COLO829 (cell line): Measurements from ENCODE around the gene SMOC1.

Experiments
- DNase-seq: peaks from one replicate; pipeline ENCODE4 v3.0.0; 2012; ENCODE audit warnings: low spot score

SMOC1 gene

GRCh38 chr14:69982886-69983285 is 103.7 kb downstream of the SMOC1 start:
- DNase-seq: no peak

- DNase-seq: no peak
Observed at GRCh38 chr14:69983317-69983716, 104.1 kb downstream of the SMOC1 start.

- DNase-seq: no peak
Observed at GRCh38 chr14:69985463-69985862, 106.2 kb downstream of the SMOC1 start.

- no peak for DNase-seq
Observed at GRCh38 chr14:69986336-69986735, 107.1 kb downstream of the SMOC1 start.

- DNase-seq: no peak
Observed at GRCh38 chr14:69987406-69988121, 108.3 kb downstream of the SMOC1 start.

- DNase-seq: no peak
Observed at GRCh38 chr14:69988979-69989378, 109.8 kb downstream of the SMOC1 start.

GRCh38 chr14:69989622-69990021 is 110.4 kb downstream of the SMOC1 start:
- no peak for DNase-seq

- DNase-seq: no peak
Observed at GRCh38 chr14:69990323-69990722, 111.1 kb downstream of the SMOC1 start.

- DNase-seq: no peak
Observed at GRCh38 chr14:69991422-69991821, 112.2 kb downstream of the SMOC1 start.

- no peak for DNase-seq
Observed at GRCh38 chr14:69992564-69992963, 113.3 kb downstream of the SMOC1 start.

GRCh38 chr14:69993326-69993725 is 114.1 kb downstream of the SMOC1 start:
- no peak for DNase-seq

- no peak for DNase-seq
Observed at GRCh38 chr14:69994002-69994401, 114.8 kb downstream of the SMOC1 start.

- peak; percentile 80 for DNase-seq
Observed at GRCh38 chr14:69996216-69996615, 117.0 kb downstream of the SMOC1 start.

- DNase-seq: no peak
Observed at GRCh38 chr14:69997849-69998248, 118.6 kb downstream of the SMOC1 start.

GRCh38 chr14:69999261-69999674 is 120.1 kb downstream of the SMOC1 start:
- DNase-seq: no peak

- DNase-seq: no peak
Observed at GRCh38 chr14:70000601-70001000, 121.4 kb downstream of the SMOC1 start.

GRCh38 chr14:70002589-70003346 is 123.6 kb downstream of the SMOC1 start:
- no peak for DNase-seq

GRCh38 chr14:70004791-70005190 is 125.6 kb downstream of the SMOC1 start:
- no peak for DNase-seq

- no peak for DNase-seq
Observed at GRCh38 chr14:70005281-70005805, 126.1 kb downstream of the SMOC1 start.

- no peak for DNase-seq
Observed at GRCh38 chr14:70006699-70007098, 127.5 kb downstream of the SMOC1 start.

GRCh38 chr14:70008284-70009262 is 129.4 kb downstream of the SMOC1 start:
- DNase-seq: no peak

- no peak for DNase-seq
Observed at GRCh38 chr14:70009961-70010360, 130.7 kb downstream of the SMOC1 start.
